SK-N-DZ (cell line): ENCODE results near the gene ADIPOR1. TPM values are rescaled to one million over a fixed set of nuclear protein-coding genes. Genes with fewer than 3 reads are reported as not detected.
A peak's percentile ranks its signal among the peaks of the same experiment; 100 is the strongest.
"Not testable (repeated sequence)": the region's sequence is repeated elsewhere in the genome, so short reads cannot be mapped to it uniquely, and the experiment has no call there.

Source experiments
- DNase-seq: peaks from one replicate; pipeline ENCODE4 v3.0.0-alpha.2; 2015; ENCODE audit warnings: low spot score
- polyA plus RNA-seq, 2 experiments: library from polyadenylated mRNA; depleted of rRNA; stranded (reverse); fragments of >200 nt; gene quantifications; 2 replicates each; pipeline ENCODE4 v1.2.3, GENCODE V29; 2014

ADIPOR1 gene, protein sequence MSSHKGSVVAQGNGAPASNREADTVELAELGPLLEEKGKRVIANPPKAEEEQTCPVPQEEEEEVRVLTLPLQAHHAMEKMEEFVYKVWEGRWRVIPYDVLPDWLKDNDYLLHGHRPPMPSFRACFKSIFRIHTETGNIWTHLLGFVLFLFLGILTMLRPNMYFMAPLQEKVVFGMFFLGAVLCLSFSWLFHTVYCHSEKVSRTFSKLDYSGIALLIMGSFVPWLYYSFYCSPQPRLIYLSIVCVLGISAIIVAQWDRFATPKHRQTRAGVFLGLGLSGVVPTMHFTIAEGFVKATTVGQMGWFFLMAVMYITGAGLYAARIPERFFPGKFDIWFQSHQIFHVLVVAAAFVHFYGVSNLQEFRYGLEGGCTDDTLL
- polyA plus RNA-seq (2014; cell fraction: cytosol; rRNA removed), result 64.8 and 66.4 TPM in 2 replicates
- polyA plus RNA-seq (2014; cell fraction: nucleus; rRNA removed), result 34.2 and 46.6 TPM in 2 replicates

DNA sequence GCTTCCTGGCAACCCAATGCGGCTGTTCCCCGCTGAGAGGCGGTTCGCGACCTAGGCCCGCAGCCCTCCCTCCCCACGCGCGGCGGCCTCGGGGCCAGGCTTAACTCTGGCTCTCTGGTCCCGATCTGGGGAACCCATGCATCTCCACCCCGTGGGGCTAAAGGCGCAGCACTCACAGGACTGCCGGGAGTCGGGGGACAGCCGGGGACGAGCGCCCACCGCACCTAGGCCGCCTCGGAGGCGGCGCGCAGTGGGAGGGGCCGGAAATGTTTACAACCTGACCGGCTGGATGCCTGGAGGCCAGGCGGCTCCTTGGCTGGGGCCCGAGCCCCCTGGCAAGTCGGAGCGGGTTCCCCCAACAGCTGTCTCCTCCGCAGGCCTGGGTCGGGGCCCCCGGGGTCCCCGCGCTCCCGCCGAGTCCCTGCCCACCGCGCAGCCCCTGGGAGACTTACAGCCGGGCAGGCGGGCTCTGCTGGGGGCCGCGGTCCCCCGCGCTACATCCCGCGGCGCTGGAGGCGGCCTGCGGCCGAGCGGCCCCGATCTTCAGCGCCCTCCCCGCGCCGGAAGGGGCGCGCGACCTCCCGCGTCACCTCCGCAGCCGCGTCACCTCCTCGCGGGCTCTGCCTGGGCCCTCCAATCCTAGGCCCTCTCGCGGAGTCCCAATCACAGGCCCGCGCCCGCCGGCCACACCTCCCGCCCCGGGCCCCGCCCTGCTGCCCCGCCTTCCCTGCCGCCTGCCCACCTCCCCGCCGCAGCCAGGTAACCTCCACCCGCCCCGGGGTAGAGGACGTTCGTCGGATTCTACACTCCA, at the start of gene ADIPOR1:
TSS of gene ADIPOR1 (minus strand) at position 580 of the 811 bp plus-strand sequence. CDS start 7,242 bp downstream, outside the sequence.
- peak; percentile 78 for DNase-seq

DNA sequence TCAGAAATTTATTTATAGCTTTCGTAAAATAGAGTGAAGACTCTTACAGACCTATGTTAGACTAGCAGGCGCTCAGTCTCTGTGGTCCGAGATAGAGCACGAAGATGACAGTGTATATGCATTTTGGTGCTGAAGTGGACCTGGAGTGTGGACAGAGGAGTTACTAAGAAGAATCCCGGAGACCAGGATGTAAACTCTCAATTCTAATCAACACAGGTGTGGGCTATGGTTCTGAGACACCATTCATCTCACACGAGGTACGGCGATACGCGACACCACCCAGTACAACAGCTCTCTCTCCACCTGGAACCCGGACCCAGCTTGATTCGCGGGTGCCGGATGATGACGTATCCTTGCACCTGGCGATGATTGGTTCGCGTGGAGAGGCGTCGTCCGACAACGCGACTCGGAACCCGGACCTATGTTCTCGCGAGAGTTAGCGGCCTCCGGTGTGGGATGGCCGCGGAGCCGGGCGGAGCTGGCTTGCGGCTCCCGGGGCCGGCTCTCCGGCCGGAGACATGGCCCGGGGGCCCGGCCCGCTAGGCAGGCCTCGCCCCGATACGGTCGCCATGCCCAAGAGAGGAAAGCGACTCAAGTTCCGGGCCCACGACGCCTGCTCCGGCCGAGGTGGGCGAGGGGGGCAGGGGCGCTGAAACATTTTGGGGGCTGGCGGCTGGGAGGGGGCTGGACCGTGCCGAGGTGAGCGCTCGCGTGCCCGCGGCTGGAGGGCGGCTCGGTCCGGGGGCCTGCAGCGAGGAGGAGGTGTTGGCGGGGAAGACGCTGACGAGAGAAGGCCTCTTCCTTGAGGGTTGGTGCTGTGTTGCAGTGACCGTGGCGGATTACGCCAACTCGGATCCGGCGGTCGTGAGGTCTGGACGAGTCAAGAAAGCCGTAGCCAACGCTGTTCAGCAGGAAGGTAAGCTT, 49.1 kb upstream of the ADIPOR1 start, which contains the start of gene TMEM183A:
TSS of gene TMEM183A (plus strand) at position 427 of the 924 bp plus-strand sequence. CDS start at position 519, 92 bp downstream.
- peak; percentile 96 for DNase-seq

DNA sequence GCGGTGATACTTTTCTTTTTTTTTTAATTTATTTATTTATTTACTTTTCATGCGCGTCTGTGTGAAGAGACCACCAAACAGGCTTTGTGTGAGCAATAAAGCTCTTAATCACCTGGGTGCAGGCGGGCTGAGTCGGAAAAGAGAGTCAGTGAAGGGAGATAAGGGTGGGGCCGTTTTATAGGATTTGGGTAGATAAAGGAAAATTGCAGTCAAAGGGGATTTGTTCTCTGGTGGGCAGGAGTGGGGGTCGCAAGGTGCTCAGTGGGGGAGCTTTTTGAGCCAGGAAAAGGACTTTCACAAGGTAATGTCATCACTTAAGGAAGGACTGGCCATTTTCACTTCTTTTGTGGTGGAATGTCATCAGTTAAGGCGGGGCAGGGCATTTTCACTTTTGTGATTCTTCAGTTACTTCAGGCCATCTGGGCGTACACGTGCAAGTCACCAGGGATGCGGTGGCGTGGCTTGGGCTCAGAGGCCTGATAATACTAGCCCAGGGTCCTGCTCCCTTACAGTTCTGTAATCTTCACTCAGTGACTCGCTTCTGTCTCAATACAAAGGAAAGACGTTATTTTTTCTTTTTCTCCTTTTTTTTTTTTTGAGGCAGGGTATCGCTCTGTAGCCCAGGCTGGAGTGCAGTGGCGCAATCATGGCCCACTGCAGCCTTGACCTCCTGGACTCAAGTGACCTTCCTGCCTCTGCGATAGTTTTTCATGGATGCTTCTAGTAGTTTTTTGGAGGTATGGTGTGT, 47.5 kb upstream of the ADIPOR1 start:
- DNase-seq, result not testable (repeated sequence)

GRCh38 chr1:203002951-203003350, 44.8 kb upstream of the ADIPOR1 start:
- DNase-seq, result no peak

DNA sequence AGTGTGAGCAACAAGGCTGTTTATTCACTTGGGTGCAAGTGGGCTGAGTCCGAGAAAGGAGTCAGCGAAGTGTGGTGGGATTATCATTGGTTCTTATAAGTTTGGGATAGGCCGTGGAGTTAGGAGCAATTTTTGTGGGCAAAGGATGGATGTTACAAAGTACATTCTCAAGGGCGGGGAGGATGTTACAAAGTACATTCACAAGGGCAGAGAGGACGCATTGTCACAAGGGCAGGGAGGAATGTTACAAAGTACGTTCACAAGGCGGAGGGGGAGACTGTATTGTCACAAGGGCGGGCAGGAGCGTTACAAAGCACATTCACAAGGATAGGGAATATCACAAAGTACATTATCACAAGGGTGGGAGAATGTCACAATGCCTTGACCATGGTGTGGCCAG, 43.9 kb upstream of the ADIPOR1 start:
- no peak for DNase-seq

GRCh38 chr1:203000217-203000944, 42.3 kb upstream of the ADIPOR1 start:
- no peak for DNase-seq

GRCh38 chr1:202998836-202999750, 41.0 kb upstream of the ADIPOR1 start:
- peak; percentile 35 for DNase-seq

- DNase-seq, result no peak
These were observed 36.6 kb upstream of the ADIPOR1 start for GRCh38 chr1:202994756-202995155.

DNA sequence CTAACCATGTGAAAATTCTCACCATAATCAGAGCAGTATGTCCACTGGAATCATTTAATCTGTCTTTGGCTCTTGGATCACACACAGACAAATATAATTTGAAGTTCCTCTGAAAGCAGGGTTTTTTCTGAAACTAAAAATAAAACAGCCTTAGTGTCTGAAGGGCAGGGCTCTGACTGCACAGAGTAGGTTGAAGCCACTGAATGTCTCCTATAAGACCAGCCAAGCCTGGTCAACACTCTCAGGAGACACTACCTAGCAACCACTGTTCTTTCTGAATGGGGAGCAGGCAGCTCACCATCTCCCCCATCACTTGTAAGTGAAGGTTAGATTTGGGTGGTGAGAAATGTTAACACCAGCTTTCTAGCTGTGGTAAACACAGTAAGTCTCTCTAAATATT, 33.0 kb upstream of the ADIPOR1 start:
- DNase-seq, result no peak

DNA sequence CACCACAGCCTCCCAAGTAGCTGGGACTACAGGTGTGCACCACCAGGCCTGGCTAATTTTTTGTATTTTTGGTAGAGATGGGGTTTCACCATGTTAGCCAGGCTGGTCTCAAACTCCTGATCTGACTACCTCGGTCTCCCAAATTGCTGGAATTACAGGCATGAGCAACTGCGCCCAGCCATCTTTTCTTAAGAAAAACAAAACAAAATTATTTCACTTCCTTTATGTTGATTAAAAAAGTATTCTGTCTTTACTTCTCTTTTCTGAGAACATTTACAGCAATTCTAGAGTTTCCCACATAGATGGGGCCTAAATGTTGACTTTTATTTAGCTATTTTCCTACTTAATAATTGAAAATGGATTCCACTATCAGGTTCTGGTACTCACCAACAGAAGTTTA, 31.8 kb upstream of the ADIPOR1 start:
- no peak for DNase-seq

DNA sequence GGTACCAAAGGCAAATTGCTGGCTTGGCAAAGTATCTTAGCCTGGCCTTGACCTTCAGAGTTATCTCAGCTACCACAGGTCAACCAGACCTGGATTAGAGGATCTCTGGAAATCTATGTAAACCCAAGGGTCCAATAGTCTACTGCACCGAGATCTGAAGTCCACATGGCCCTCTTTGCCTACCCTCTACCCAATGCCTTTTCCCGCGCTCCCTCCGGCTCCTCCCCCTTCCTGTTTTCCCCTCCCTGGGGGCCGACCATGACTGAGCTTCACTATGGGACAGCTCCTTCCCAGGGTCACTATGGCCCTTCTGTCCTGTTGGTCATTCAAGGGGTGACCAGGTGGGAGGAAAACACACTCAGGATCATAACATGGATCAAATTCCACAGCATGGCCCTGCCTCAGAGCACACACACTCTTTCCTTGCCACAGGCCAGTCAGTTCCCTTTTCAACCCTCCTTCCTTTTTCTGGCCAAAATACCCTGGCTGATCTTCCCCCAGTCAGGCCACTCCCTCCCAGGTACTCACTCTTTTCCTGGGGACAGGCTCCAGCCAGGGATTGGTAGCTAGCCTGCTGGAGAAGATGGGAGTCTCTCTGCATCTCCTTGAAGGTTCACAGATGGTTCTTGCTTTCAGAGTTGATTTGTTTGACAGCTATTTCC, 29.9 kb upstream of the ADIPOR1 start:
- no peak for DNase-seq

- no peak for DNase-seq
These were observed 29.1 kb upstream of the ADIPOR1 start for GRCh38 chr1:202987255-202987654.

DNA sequence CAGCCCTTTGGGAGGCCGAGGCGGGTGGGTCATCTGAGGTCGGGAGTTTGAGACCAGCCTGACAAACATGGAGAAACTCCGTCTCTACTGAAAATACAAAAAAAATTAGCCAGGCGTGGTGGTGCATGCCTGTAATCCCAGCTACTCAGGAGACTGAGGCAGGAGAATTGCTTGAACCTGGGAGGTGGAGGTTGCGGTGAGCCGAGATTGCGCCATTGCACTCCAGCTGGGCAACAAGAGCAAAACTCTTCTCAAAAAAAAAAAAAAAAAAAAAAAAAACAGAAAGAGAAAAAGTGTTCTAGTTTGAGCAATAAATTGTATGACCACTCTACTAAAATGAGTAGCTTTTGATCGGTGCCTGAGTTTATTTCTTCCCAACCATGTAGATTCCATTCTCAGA, 28.0 kb upstream of the ADIPOR1 start:
- DNase-seq, result not testable (repeated sequence)

DNA sequence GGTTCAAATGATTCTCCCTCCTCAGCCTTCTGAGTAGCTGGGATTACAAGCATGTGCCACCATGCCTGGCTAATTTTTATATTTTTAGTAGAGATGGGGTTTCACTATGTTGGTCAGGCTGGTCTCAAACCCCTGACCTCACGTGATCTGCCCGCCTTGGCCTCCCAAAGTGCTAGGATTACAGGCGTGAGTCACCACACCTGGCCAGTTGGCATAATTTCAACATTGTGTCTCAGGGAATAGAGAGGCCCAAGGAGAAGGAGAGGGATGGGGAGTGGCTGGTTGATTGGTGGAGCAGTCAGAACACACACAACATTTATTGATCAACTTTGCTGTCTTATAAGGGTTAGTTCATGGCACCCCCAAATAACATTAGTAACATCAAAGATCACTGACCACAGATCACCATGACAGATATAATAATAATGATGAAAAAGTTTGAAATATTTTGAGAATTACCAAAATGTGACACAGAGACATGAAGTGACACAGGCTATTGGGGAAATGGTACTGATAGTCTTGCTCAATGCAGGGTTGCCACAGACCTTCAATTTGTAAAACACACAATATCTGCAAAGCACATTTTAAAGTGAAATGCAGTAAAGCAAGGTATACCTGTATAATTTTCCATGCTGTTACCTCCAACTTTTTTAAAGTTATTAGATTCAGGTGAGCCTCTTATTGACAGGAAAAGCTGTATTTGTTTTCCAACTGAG, 24.8 kb upstream of the ADIPOR1 start:
- no peak for DNase-seq

DNA sequence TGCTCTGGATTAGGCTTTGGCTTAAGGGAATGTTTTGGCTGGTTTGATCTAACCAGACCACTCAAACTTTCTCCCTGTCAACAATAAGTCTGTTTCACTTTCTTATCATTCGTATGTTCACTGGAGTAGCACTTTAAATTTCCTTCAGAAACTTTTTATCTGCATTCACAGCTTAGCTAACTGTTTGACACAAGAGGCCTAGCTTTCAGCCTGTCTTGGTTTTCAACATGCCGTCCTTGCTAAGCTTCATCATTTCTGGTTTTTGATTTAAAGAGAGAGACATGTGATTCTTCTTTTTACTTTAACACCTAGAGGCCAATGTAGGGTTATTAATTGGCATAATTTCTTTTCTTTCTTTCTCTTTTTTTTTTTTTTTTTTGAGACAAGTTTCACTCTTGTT, 23.8 kb upstream of the ADIPOR1 start:
- no peak for DNase-seq

DNA sequence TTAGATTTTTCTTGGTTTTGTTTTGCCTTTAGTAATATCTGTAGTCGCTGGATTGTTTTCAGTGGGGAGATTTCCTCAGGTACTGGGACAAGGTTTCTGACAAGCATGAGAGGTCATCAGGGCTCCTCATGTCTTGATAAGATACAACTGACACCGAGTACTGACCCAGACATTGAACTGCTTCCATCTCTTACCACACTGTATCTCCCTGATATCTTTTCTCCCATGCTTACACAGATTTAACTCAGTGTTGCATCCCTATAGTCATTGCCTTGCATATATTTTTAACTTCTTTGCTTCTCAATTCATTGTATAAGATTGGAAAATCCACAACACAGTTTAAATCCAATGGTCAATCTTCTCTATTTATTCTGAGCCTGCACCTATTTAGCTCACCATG, 21.3 kb upstream of the ADIPOR1 start:
- no peak for DNase-seq

GRCh38 chr1:202976633-202977032, 18.5 kb upstream of the ADIPOR1 start:
- no peak for DNase-seq

DNA sequence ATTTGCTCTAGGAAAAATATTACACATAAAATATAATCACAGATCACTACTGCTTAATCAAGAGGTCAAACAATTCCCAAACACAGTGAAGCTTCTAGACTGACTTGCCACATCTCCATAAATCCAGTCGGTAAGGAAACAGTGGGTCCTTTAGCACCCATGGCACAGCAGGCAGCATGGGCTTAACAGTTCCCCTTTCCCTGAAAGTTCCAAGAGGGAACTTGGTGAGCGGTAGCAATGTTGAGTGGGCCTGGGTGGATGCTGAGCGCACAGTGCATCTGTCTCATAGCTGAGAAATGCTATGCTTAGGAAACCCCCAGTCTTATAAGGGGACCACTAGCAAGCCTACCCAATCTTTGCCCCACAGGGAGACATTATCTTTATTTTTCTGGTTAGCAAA, 16.7 kb upstream of the ADIPOR1 start:
- DNase-seq, result no peak
